WTC11 (cell line): Measurements from ENCODE around the gene SEPTIN1. TPM values are rescaled to one million over a fixed set of nuclear protein-coding genes. Genes with fewer than 3 reads are reported as not detected.

Experiments
- ATAC-seq: fragments of 200-7000 bp; cut with Tn5 transposase; 2 replicates; pipeline ENCODE4 v1.10.0; 2021; ENCODE audit warnings: mild to moderate bottlenecking, moderate library complexity
- CTCF ChIA-PET: fragments of 300-600 bp; sonication (Branson Sonifier 250); formaldehyde crosslinking; loops from one replicate; lab custom pipeline; 2021; ENCODE audit warnings: antibody characterized with exemption; lab: Charles Lee
- POLR2A ChIA-PET: fragments of 350-600 bp; sonication (Branson Sonifier 250); formaldehyde crosslinking; loops from one replicate; lab custom pipeline; 2021; ENCODE audit warnings: antibody characterized with exemption; lab: Charles Lee
- DNase-seq: peaks from one replicate; pipeline ENCODE4 v3.0.0; 2021; ENCODE audit warnings: low spot score
- H3K27ac Mint-ChIP-seq: 2 replicates; pipeline ENCODE4 v1.8.0; 2021; ENCODE audit warnings: mixed read lengths
- H3K27me3 Mint-ChIP-seq: 2 replicates; pipeline ENCODE4 v1.8.0; 2021; ENCODE audit warnings: low read depth, mild to moderate bottlenecking, moderate library complexity, mixed read lengths
- H3K36me3 Mint-ChIP-seq: 2 replicates; pipeline ENCODE4 v1.8.0; 2021; ENCODE audit warnings: mixed read lengths
- H3K4me1 Mint-ChIP-seq: 2 replicates; pipeline ENCODE4 v1.8.0; 2022; ENCODE audit warnings: mixed read lengths
- H3K4me3 Mint-ChIP-seq: 2 replicates; pipeline ENCODE4 v1.8.0; 2021; ENCODE audit warnings: mild to moderate bottlenecking, moderate library complexity, mixed read lengths
- H3K9me3 Mint-ChIP-seq: 2 replicates; pipeline ENCODE4 v1.8.0; 2021; ENCODE audit warnings: mixed read lengths
- CTCF ChIP-seq: fragments of 200-600 bp; IDR thresholded peaks from 2 replicates; pipeline ENCODE4 v1.8.0; 2022; ENCODE audit warnings: antibody characterized with exemption
- FOXK1 ChIP-seq: sonication (generic); formaldehyde crosslinking; IDR thresholded peaks from 2 replicates; pipeline ENCODE4 v1.8.0; 2022; ENCODE audit warnings: mild to moderate bottlenecking, moderate library complexity, missing genetic modification reagents
- GRHL2 ChIP-seq: fragments of 250-450 bp; sonication (Bioruptor Pico); IDR thresholded peaks from 2 replicates; pipeline ENCODE4 v1.8.0; 2022; ENCODE audit warnings: mild to moderate bottlenecking, moderate library complexity; ENCODE audit not compliant: insufficient replicate concordance, severe bottlenecking
- IRF2 ChIP-seq: sonication (generic); formaldehyde crosslinking; IDR thresholded peaks from 2 replicates; pipeline ENCODE4 v1.8.0; 2022; ENCODE audit warnings: low read depth, missing genetic modification reagents, borderline replicate concordance
- NFYB ChIP-seq: sonication (generic); formaldehyde crosslinking; conservative IDR thresholded peaks from 2 replicates; pipeline ENCODE4 v1.8.0; 2022; ENCODE audit warnings: low read depth, missing genetic modification reagents
- SMAD3 ChIP-seq: sonication (generic); formaldehyde crosslinking; IDR thresholded peaks from 2 replicates; pipeline ENCODE4 v1.8.0; 2022; ENCODE audit warnings: missing genetic modification reagents, mild to moderate bottlenecking, borderline replicate concordance
- TEAD4 ChIP-seq: sonication (generic); formaldehyde crosslinking; IDR thresholded peaks from 2 replicates; pipeline ENCODE4 v1.8.0; 2022; ENCODE audit warnings: mild to moderate bottlenecking, missing genetic modification reagents
- TP53 ChIP-seq: sonication (generic); formaldehyde crosslinking; IDR thresholded peaks from 2 replicates; pipeline ENCODE4 v1.8.1; 2023; ENCODE audit warnings: mild to moderate bottlenecking, missing genetic modification reagents
- ZNF232 ChIP-seq: sonication (generic); formaldehyde crosslinking; IDR thresholded peaks from 2 replicates; pipeline ENCODE4 v1.8.0; 2022; ENCODE audit warnings: mild to moderate bottlenecking, missing genetic modification reagents
- ZNF317 ChIP-seq: sonication (generic); formaldehyde crosslinking; IDR thresholded peaks from 2 replicates; pipeline ENCODE4 v1.8.1; 2023; ENCODE audit warnings: low read depth, mild to moderate bottlenecking, moderate library complexity, missing genetic modification reagents, borderline replicate concordance
- ZNF416 ChIP-seq: fragments of 250-450 bp; sonication (Bioruptor Pico); IDR thresholded peaks from 2 replicates; pipeline ENCODE4 v1.9.0; 2021; ENCODE audit warnings: mild to moderate bottlenecking, inconsistent platforms
- ZNF532 ChIP-seq: fragments of 250-450 bp; sonication (Bioruptor Pico); IDR thresholded peaks from 2 replicates; pipeline ENCODE4 v1.9.0; 2021; ENCODE audit warnings: mild to moderate bottlenecking, borderline replicate concordance
- ZNF671 ChIP-seq: fragments of 250-450 bp; sonication (Bioruptor Pico); IDR thresholded peaks from 2 replicates; pipeline ENCODE4 v1.8.0; 2021; ENCODE audit warnings: mild to moderate bottlenecking
- total RNA-seq: library from RNA; stranded (reverse); gene quantifications from 3 replicates; pipeline ENCODE4 v1.2.3, GENCODE V29; 2021
- TF ChIP-seq, protein P1 (sequence below): sonication (generic); formaldehyde crosslinking; IDR thresholded peaks from 2 replicates; pipeline ENCODE4 v1.8.1; 2022; ENCODE audit warnings: mild to moderate bottlenecking, moderate library complexity, missing genetic modification reagents
- TF ChIP-seq, protein P2 (sequence below): sonication (generic); formaldehyde crosslinking; IDR thresholded peaks from 2 replicates; pipeline ENCODE4 v1.8.0; 2022; ENCODE audit warnings: mild to moderate bottlenecking, missing genetic modification reagents

SEPTIN1 gene
- total RNA-seq, 1 experiment from 2014 or later: 2.3 TPM

DNA sequence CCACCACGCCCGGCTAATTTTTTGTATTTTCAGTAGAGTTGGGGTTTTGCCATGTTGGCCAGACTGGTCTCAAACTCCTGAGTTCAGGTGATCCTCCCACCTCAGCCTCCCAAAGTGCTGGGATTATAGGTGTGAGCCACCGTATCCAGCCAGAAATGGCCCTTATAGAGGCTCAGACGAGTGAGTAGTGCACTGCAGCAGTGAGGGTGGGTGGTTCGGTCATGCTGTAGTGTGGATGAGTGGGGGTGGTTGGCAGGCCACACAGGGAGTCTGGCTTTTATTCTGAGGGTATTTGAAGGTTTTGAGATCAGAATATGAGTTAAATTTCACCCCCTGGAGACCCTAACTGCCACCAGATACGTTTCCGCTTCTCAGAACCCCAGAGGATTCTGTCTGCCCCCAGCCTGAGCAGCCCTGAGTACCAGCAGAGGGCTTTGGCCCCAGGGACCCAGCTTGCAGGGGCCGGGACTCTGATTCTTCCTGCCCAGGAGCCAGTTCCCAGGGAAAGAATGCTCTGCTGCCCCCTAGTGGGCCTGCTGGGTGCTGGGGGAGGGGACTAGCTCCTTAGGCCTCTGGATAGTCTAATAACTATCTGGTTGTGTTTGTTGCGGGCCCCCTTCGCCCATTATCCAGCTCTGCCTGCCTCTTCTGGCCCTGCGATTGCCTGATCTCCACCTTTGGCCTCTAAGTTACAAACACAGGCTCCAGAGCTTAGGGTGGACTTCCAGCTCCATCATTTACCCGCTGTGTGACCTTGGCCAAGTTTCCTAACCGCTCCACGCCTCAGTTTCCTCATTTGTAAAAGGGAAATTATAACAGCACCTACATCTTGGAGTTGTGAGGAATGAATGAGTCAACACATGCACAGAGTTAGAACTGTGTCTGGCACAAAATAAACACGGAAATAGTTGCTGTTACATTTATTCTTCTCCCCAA is 27.0 kb upstream of the SEPTIN1 start:
- Mint-ChIP-seq H3K27ac (no peak overlapping the region; the same call in 1 of the 2 replicates), H3K4me3 (peak overlapping the region; percentile 70; the same call in 1 of the 2 replicates)

DNA sequence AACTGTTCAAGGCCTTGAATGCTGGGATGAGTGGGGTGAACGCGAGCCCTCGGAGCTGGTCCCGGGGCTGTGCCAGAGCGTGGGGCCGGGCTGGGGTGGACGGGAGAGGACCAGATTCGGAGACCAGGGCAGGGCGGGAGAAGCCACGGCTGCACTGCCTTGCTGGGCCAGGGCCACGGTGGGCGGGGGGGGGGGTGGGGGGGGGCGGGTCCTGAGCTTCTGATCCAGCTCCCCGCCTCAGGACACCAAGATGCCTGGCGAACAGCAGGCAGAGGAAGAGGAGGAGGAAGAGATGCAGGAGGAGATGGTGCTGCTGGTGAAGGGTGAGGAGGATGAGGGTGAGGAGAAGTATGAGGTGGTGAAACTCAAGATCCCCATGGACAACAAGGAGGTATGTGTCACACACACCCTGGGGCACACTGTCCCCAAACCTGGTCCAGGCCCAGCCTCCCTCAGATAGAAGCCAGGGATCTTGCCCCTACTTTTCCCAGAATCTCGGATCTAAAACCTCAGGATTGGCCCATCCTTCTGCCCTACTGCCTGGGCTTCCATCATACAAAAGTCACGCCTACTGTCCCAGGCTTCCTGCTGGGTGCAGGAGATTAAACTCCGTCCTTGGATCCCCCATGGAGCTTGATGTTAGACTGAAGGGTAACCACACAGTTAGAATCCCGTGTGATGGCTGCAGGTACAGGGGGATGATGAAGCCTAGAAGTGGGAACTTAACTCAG is 25.6 kb upstream of the SEPTIN1 start:
- Mint-ChIP-seq H3K36me3 (peaks cover 11% of the 10 kb centered on the region), H3K27ac (peak overlapping the region; percentile 28; the same call in 1 of the 2 replicates), H3K4me1 (peaks cover 20% of the 10 kb centered on the region), H3K27me3 (peaks cover 15% of the 10 kb centered on the region), H3K4me3 (peak overlapping the region; percentile 70), H3K9me3 (no peaks in the 10 kb centered on the region)
- CTCF ChIA-PET: interaction anchor here (0.8 to 4.9 kb wide), 12 partner anchors 10 to 316 kb away, joined by 4 to 97 read pairs (median 18); partner anchors contain the start of genes DCTPP1, TBC1D10B, TBX6 and ZNF48
- ATAC-seq (peak; percentile 4), DNase-seq (no peak)
- POLR2A ChIA-PET: interaction anchor here (0.6 to 1.9 kb wide), 8 partner anchors 10 to 353 kb away, joined by 3 to 26 read pairs (median 4); partner anchors contain the start of genes ZNF48 and ZNF785
- TF ChIP-seq TP53 (CRISPR knock-in tag): 0 out of 2 replicates have a peak, but pooled peaks have one; percentile 5
- TF ChIP-seq ZNF671 (CRISPR knock-in tag): no peak

More for the DNA sequence above, 27.0 kb upstream of the SEPTIN1 start:
- ATAC-seq: peak; percentile 68
- TF ChIP-seq CTCF: peak; percentile 81
- no peak for TF ChIP-seq NFYB (CRISPR knock-in tag)
- 0 out of 2 replicates have a peak, but pooled peaks have one; percentile 12 for TF ChIP-seq ZNF416 (CRISPR knock-in tag)
- Mint-ChIP-seq H3K36me3 (peaks cover 21% of the 10 kb centered on the region), H3K27me3 (peaks cover 6% of the 10 kb centered on the region), H3K9me3 (no peaks in the 10 kb centered on the region), H3K4me1 (peaks cover 20% of the 10 kb centered on the region)
- POLR2A ChIA-PET: interaction anchor here (0.5 to 1.7 kb wide), 8 partner anchors 9 to 254 kb away, joined by 3 to 12 read pairs (median 3); no protein-coding TSS in a partner anchor
- CTCF ChIA-PET: interaction anchor here (0.5 to 4.9 kb wide), 42 partner anchors 9 to 377 kb away, joined by 3 to 97 read pairs (median 5); partner anchors contain the start of genes CD2BP2, DCTPP1, TBC1D10B and TBX6
- DNase-seq: peak; percentile 96

- CTCF ChIA-PET: interaction anchor here (0.8 to 4.9 kb wide), 12 partner anchors 10 to 315 kb away, joined by 4 to 97 read pairs (median 16); partner anchors contain the start of genes CORO1A, DCTPP1, TBC1D10B and TBX6
- peak; percentile 84 for ATAC-seq
- no peak for TF ChIP-seq ZNF317 (CRISPR knock-in tag)
- TF ChIP-seq FOXK1 (CRISPR knock-in tag): peak; percentile 72
- peak; percentile 51; the same call in 1 of the 2 replicates for TF ChIP-seq NFYB (CRISPR knock-in tag)
- TF ChIP-seq, protein P1, sequence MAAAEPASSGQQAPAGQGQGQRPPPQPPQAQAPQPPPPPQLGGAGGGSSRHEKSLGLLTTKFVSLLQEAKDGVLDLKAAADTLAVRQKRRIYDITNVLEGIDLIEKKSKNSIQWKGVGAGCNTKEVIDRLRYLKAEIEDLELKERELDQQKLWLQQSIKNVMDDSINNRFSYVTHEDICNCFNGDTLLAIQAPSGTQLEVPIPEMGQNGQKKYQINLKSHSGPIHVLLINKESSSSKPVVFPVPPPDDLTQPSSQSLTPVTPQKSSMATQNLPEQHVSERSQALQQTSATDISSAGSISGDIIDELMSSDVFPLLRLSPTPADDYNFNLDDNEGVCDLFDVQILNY (CRISPR knock-in tag): 0 out of 2 replicates have a peak, but pooled peaks have one; percentile 76
- TF ChIP-seq TEAD4 (CRISPR knock-in tag): no peak
- peak; percentile 87; the same call in 1 of the 2 replicates for TF ChIP-seq ZNF232 (CRISPR knock-in tag)
- TF ChIP-seq CTCF: no peak
- no peak for TF ChIP-seq ZNF532 (CRISPR knock-in tag)
- TF ChIP-seq, protein P2, sequence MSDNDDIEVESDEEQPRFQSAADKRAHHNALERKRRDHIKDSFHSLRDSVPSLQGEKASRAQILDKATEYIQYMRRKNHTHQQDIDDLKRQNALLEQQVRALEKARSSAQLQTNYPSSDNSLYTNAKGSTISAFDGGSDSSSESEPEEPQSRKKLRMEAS: peak; percentile 96
- no peak for TF ChIP-seq GRHL2 (CRISPR knock-in tag)
- peak; percentile 39; the same call in 1 of the 2 replicates for TF ChIP-seq SMAD3 (CRISPR knock-in tag)
- no peak for TF ChIP-seq IRF2 (CRISPR knock-in tag)
These were observed 24.9 kb upstream of the SEPTIN1 start, which contains the start of gene ZNF771 for GRCh38 chr16:30407102-30407803. Gene ZNF771 (plus strand): TSS chr16:30407606. CDS start chr16:30408054, 448 bp downstream.

More at GRCh38 chr16:30407102-30407803, 24.9 kb upstream of the SEPTIN1 start, which contains the start of gene ZNF771:
- Mint-ChIP-seq H3K9me3 (no peaks in the 10 kb centered on the region), H3K4me1 (peaks cover 20% of the 10 kb centered on the region), H3K27me3 (peaks cover 21% of the 10 kb centered on the region), H3K27ac (peak within 1 kb of the TSS; percentile 93), H3K4me3 (peak within 1 kb of the TSS; percentile 90), H3K36me3 (peaks cover 7% of the 10 kb centered on the region)
- peak; percentile 96 for DNase-seq
- POLR2A ChIA-PET: interaction anchor here (0.6 to 1.9 kb wide), 8 partner anchors 11 to 354 kb away, joined by 3 to 26 read pairs (median 4); partner anchors contain the start of genes ZNF48 and ZNF785
